Aorta (tissue), 5 donors: ENCODE measurements around the gene ITSN2. TPM values are rescaled to one million over a fixed set of nuclear protein-coding genes. Genes with fewer than 3 reads are reported as not detected.

Experiments used
- ATAC-seq: fragments of 200-7000 bp; cut with Tn5 transposase; one replicate; pipeline ENCODE4 v1.9.1; 2022; ENCODE audit warnings: moderate library complexity; ENCODE audit not compliant: low FRiP score
- DNase-seq, 2 donors: peaks; one replicate each; pipeline ENCODE4 v3.0.0-alpha.2; 2020
- H3K27ac ChIP-seq, 2 donors: one replicate each; pipeline ENCODE4 v1.5.1; 2013; ENCODE audit warnings: low read length in 2 of 2, mild to moderate bottlenecking in 2 of 2, moderate library complexity in 2 of 2, control low read depth in 1 of 2, inconsistent platforms in 1 of 2, low read depth in 1 of 2
- H3K27me3 ChIP-seq, 2 donors: one replicate each; pipeline ENCODE4 v1.6.1; 2013; ENCODE audit warnings: control low read depth in 1 of 2, low read length in 1 of 2, mild to moderate bottlenecking in 1 of 2, moderate library complexity in 1 of 2; ENCODE audit not compliant: insufficient read depth in 2 of 2, control insufficient read depth in 1 of 2
- H3K36me3 ChIP-seq, 2 donors: one replicate each; pipeline ENCODE4 v1.6.1; 2013; ENCODE audit warnings: control low read depth in 1 of 2, low read length in 1 of 2, mild to moderate bottlenecking in 1 of 2; ENCODE audit not compliant: insufficient read depth in 2 of 2, control insufficient read depth in 1 of 2
- H3K4me1 ChIP-seq, 2 donors: one replicate each; pipeline ENCODE4 v1.6.1; 2013; ENCODE audit warnings: low read length in 2 of 2, control low read depth in 1 of 2, mild to moderate bottlenecking in 1 of 2, moderate library complexity in 1 of 2; ENCODE audit not compliant: insufficient read depth in 2 of 2, control insufficient read depth in 1 of 2
- H3K4me3 ChIP-seq, 2 donors: one replicate each; pipeline ENCODE4 v1.5.1; 2013; ENCODE audit warnings: low read length in 2 of 2, control low read depth in 1 of 2, mild to moderate bottlenecking in 1 of 2
- H3K9me3 ChIP-seq: one replicate; pipeline ENCODE4 v1.6.1; 2013; ENCODE audit warnings: mild to moderate bottlenecking, low read length; ENCODE audit not compliant: control insufficient read depth
- WGBS, 2 donors: extraction: QIAGEN DNeasy Blood & Tissue Kit; methylation state at CpG; one replicate each; pipeline ENCODE4 v1.1.7; 2013; 5-methylcytosine and 5-hydroxymethylcytosine counted together
- intact Hi-C, 2 donors: fragments of 100-400 bp; cut with DNase I; formaldehyde crosslinking; loops; one replicate each; pipeline versions ENCODE4 v1.14.2 to v1.15.0; 2022
- polyA plus RNA-seq, 2 donors: library from polyadenylated mRNA; stranded (reverse); fragments of 200-250 nt; gene quantifications; one replicate each; pipeline ENCODE4 v1.2.3, GENCODE V29; 2013
- total RNA-seq, 2 donors: library from RNA; stranded (reverse); fragmentation: NEBNext Ultra II Directional; extraction: Animal tissue kit (Norgen Biotek cat#: 25700); gene quantifications; one replicate each; pipeline ENCODE4 v1.2.1, GENCODE V29; 2021
- donor health status: healthy with polysubstance abuse.
- donor health status: Bipolar disorder and iron deficiency.
- donor health status: DM: no; HTN: no; CAD: no.
- donor health status: DM: no; HTN: no; CAD: no.
- donor health status: DM: yes; HTN: yes; CAD: no.

The ITSN2 gene
- total and polyA plus RNA-seq, 4 donors: 20.5 to 87.0 (median 43.9) TPM

GRCh38 chr2:24304631-24305030, 55.7 kb downstream of the ITSN2 start:
- Histone ChIP-seq H3K27me3 (no peaks in the 10 kb centered on the region), H3K9me3 (no peaks in the 10 kb centered on the region), H3K4me1 (no peaks in the 10 kb centered on the region), H3K27ac (no peak overlapping the region), H3K36me3 (peaks cover 2 to 8% of the 10 kb centered on the region in 2 donors), H3K4me3 (no peak overlapping the region)
- 8 to 15% methylated on average over 3 of the region's 3 CpGs for WGBS, 2 donors
- ATAC-seq: peak; percentile 52
- DNase-seq: no peak
- intact Hi-C loops: no loop called here

GRCh38 chr2:24304098-24304497, 56.2 kb downstream of the ITSN2 start:
- peaks cover 2 to 11% of the 10 kb centered on the region in 2 donors for H3K36me3 ChIP-seq
- WGBS, 2 donors: 7% methylated on average over 4 of the region's 4 CpGs
- ATAC-seq (peak; percentile 95), DNase-seq (peak; percentile 68 to 77)
- no peaks in the 10 kb centered on the region for H3K4me1 ChIP-seq
- H3K27me3 ChIP-seq: no peaks in the 10 kb centered on the region
- no peaks in the 10 kb centered on the region for H3K9me3 ChIP-seq
- H3K27ac ChIP-seq: peak overlapping the region in 1 of 2 donors; percentile 3
- intact Hi-C loops: no loop called here
- H3K4me3 ChIP-seq: no peak overlapping the region

- no peak overlapping the region for H3K27ac ChIP-seq
- no peak overlapping the region for H3K4me3 ChIP-seq
- H3K36me3 ChIP-seq: peaks cover 6 to 8% of the 10 kb centered on the region in 2 donors
- DNase-seq (no peak), ATAC-seq (no peak)
- no peaks in the 10 kb centered on the region for H3K27me3 ChIP-seq
- intact Hi-C loops: no loop called here
- 97 to 98% methylated on average over 6 of the region's 6 CpGs for WGBS, 2 donors
- H3K4me1 ChIP-seq: no peaks in the 10 kb centered on the region
- H3K9me3 ChIP-seq: no peaks in the 10 kb centered on the region
These were observed 58.7 kb downstream of the ITSN2 start for GRCh38 chr2:24301599-24301998.

- Histone ChIP-seq H3K4me1 (no peaks in the 10 kb centered on the region), H3K27ac (no peak overlapping the region), H3K36me3 (peaks cover 10 to 12% of the 10 kb centered on the region in 2 donors), H3K4me3 (no peak overlapping the region), H3K27me3 (no peaks in the 10 kb centered on the region), H3K9me3 (no peaks in the 10 kb centered on the region)
- 96 to 98% methylated on average over 4 of the region's 4 CpGs for WGBS, 2 donors
- intact Hi-C loops: no loop called here
- DNase-seq (no peak), ATAC-seq (no peak)
These were observed 62.7 kb downstream of the ITSN2 start for GRCh38 chr2:24297663-24298062.

GRCh38 chr2:24287171-24287570, 73.2 kb downstream of the ITSN2 start:
- no peak for DNase-seq
- no peaks in the 10 kb centered on the region for H3K27me3 ChIP-seq
- no peaks in the 10 kb centered on the region for H3K36me3 ChIP-seq
- no peaks in the 10 kb centered on the region for H3K9me3 ChIP-seq
- no peak for ATAC-seq
- H3K4me3 ChIP-seq: no peak overlapping the region
- WGBS, 2 donors: 94 to 96% methylated on average over 1 of the region's 1 CpG
- no peak overlapping the region for H3K27ac ChIP-seq
- no peaks in the 10 kb centered on the region for H3K4me1 ChIP-seq
- intact Hi-C loops: no loop called here

- Histone ChIP-seq H3K4me1 (no peaks in the 10 kb centered on the region), H3K36me3 (peaks cover 0 to 3% of the 10 kb centered on the region in 2 donors), H3K27me3 (no peaks in the 10 kb centered on the region), H3K4me3 (no peak overlapping the region), H3K9me3 (no peaks in the 10 kb centered on the region), H3K27ac (no peak overlapping the region)
- ATAC-seq (no peak), DNase-seq (no peak)
- 80% methylated on average over 2 of the region's 2 CpGs for WGBS, 2 donors
- intact Hi-C loops: no loop called here
These were observed 74.7 kb downstream of the ITSN2 start for GRCh38 chr2:24285484-24286152.

- no peak for DNase-seq
- no peaks in the 10 kb centered on the region for H3K9me3 ChIP-seq
- ATAC-seq: no peak
- peaks cover 0 to 6% of the 10 kb centered on the region in 2 donors for H3K4me1 ChIP-seq
- 90 to 97% methylated on average over 2 of the region's 2 CpGs for WGBS, 2 donors
- no peak overlapping the region for H3K27ac ChIP-seq
- H3K36me3 ChIP-seq: peaks cover 0 to 3% of the 10 kb centered on the region in 2 donors
- no peak overlapping the region for H3K4me3 ChIP-seq
- H3K27me3 ChIP-seq: no peaks in the 10 kb centered on the region
- intact Hi-C loops: no loop called here
These were observed 79.7 kb downstream of the ITSN2 start for GRCh38 chr2:24280645-24281044.

GRCh38 chr2:24280161-24280560, 80.2 kb downstream of the ITSN2 start:
- Histone ChIP-seq H3K9me3 (no peaks in the 10 kb centered on the region), H3K4me3 (no peak overlapping the region), H3K36me3 (peaks cover 0 to 3% of the 10 kb centered on the region in 2 donors), H3K27me3 (no peaks in the 10 kb centered on the region), H3K27ac (no peak overlapping the region), H3K4me1 (peaks cover 0 to 6% of the 10 kb centered on the region in 2 donors)
- intact Hi-C loops: no loop called here
- ATAC-seq (no peak), DNase-seq (no peak)
- WGBS, 2 donors: 85 to 87% methylated on average over 4 of the region's 4 CpGs

- H3K27me3 ChIP-seq: no peaks in the 10 kb centered on the region
- no peak overlapping the region for H3K27ac ChIP-seq
- ATAC-seq: no peak
- no peaks in the 10 kb centered on the region for H3K9me3 ChIP-seq
- H3K36me3 ChIP-seq: no peaks in the 10 kb centered on the region
- H3K4me1 ChIP-seq: peaks cover 0 to 6% of the 10 kb centered on the region in 2 donors
- DNase-seq: no peak
- no peak overlapping the region for H3K4me3 ChIP-seq
- 55 to 63% methylated on average over 4 of the region's 4 CpGs for WGBS, 2 donors
- intact Hi-C loops: no loop called here
These were observed 83.9 kb downstream of the ITSN2 start for GRCh38 chr2:24276349-24276899.
